ENCODE measurements around the gene CCDC88B. TPM values are rescaled to one million over a fixed set of nuclear protein-coding genes. Genes with fewer than 3 reads are reported as not detected.

The CCDC88B gene
- total and polyA plus RNA-seq, 10 of the 15 experiments (the other 5 are each of a cell fraction or from before 2014, with no cell fraction given), result 0.24 to 66.0 (median 19.2) TPM

GRCh38 chr11:64331569-64332371, 8.2 kb upstream of the CCDC88B start:
- 2% methylated on average over 20 of the region's 20 CpGs for WGBS (ENCODE audit: insufficient coverage, insufficient replicate concordance, low lambda C conversion rate, missing lambda C conversion rate)
- intact Hi-C loops (cut with micrococcal nuclease; ENCODE audit: unreplicated experiment), result loop anchor here (1.0 kb wide), 2 partner anchors 13 to 25 kb away; partner anchors contain the start of gene PRDX5
- Histone ChIP-seq H3K36me3 (ENCODE audit: control insufficient read depth in 2 of 2, insufficient read depth in 2 of 2, low read length in 1 of 2) (no peaks in the 10 kb centered on the region), H3K9me3 (replicated peaks; ENCODE audit: control insufficient read depth, insufficient read depth, low read length) (no peaks in the 10 kb centered on the region; the same call in 2 of the 3 replicates), H3K27ac (ENCODE audit: control insufficient read depth, insufficient read depth) (peak overlapping the region; percentile 52), H3K79me2 (ENCODE audit: control insufficient read depth, insufficient read depth, low read length) (no peaks in the 10 kb centered on the region), H3K4me1 (ENCODE audit: control insufficient read depth, insufficient read depth, low read length) (peaks cover 21% of the 10 kb centered on the region), H3K9ac (ENCODE audit: control insufficient read depth, insufficient read depth, low read length) (peak overlapping the region; percentile 26), H3K4me3 (no peak overlapping the region), H3K27me3 (replicated peaks in 1 of 2; ENCODE audit: control insufficient read depth in 2 of 2, insufficient read depth in 2 of 2, low read length in 1 of 2) (no peaks in the 10 kb centered on the region), H3K4me2 (ENCODE audit: control insufficient read depth, insufficient read depth) (peak overlapping the region; percentile 19), H2AFZ (ENCODE audit: control insufficient read depth, low read depth, low read length) (peak overlapping the region; percentile 74), H4K20me1 (ENCODE audit: control insufficient read depth, insufficient read depth) (no peaks in the 10 kb centered on the region)
- no TSS peak for BruUV-seq (replicated peaks)
- ChIA-PET CTCF (interaction anchor here (0.6 to 14.7 kb wide), 24 partner anchors 9 to 343 kb away, joined by 3 to 228 read pairs (median 5); partner anchors contain the start of genes CCDC88B, ESRRA, FERMT3 and PRDX5), SMC1A (ENCODE audit: uncharacterized antibody, unreplicated experiment) (interaction anchor here (0.6 to 6.4 kb wide), 16 partner anchors 9 to 1773 kb away, joined by 3 to 71 read pairs (median 4); partner anchors contain the start of genes CATSPERZ, CCDC88B, ESRRA and FERMT3), RAD21 (ENCODE audit: unreplicated experiment) (interaction anchor here (0.5 to 4.2 kb wide), 16 partner anchors 8 to 514 kb away, joined by 3 to 86 read pairs (median 4); partner anchors contain the start of genes CCDC88B, ESRRA, FERMT3 and PRDX5), POLR2A (interaction anchor here (0.9 to 2.7 kb wide), 10 partner anchors 8 to 125 kb away, joined by 3 to 27 read pairs (median 4); partner anchors contain the start of genes CCDC88B, ESRRA, FERMT3 and FKBP2)
- peak; percentile 93 for FAIRE-seq
- ATAC-seq, result peak; percentile 80
- in situ Hi-C loops (cut with MboI), result no loop called here
- peak; percentile 80 for DNase-seq (ENCODE audit: low read depth, low spot score)
- TF ChIP-seq NFXL1 (IDR thresholded peaks at IDR 0.05; ENCODE audit: borderline replicate concordance), result no peak
- no peak for TF ChIP-seq CEBPZ (IDR thresholded peaks at IDR 0.05; ENCODE audit: low read depth, low read length)
- TF ChIP-seq CREB1 (IDR thresholded peaks at IDR 0.05; ENCODE audit: low read depth), result 0 out of 2 replicates have a peak, but pooled peaks have one; percentile 43
- TF ChIP-seq MYC (IDR thresholded peaks at IDR 0.05; ENCODE audit: insufficient read depth, insufficient read length, insufficient replicate concordance, low read length, severe bottlenecking), result no peak
- TF ChIP-seq POLR2A (IDR thresholded peaks at IDR 0.05; ENCODE audit: low read depth, low read length), result peak; percentile 53; the same call in 1 of the 2 replicates
- no peak for TF ChIP-seq POLR2AphosphoS2 (IDR thresholded peaks at IDR 0.05; ENCODE audit: low read depth, low read length)
- no peak for TF ChIP-seq SPI1 (IDR thresholded peaks at IDR 0.05; ENCODE audit: borderline replicate concordance, insufficient read depth, low read depth, low read length)
- no peak for TF ChIP-seq HDAC6 (IDR thresholded peaks at IDR 0.05; ENCODE audit: unreplicated experiment)
- peak; percentile 35; the same call in 1 of the 2 replicates for TF ChIP-seq CHD2 (IDR thresholded peaks at IDR 0.05; ENCODE audit: borderline replicate concordance, low read depth, low read length)
- TF ChIP-seq SIX5 (IDR thresholded peaks at IDR 0.05; ENCODE audit: low read depth, low read length, severe bottlenecking), result no peak
- peak; percentile 72 for TF ChIP-seq MXI1 (IDR thresholded peaks at IDR 0.05; ENCODE audit: low read depth, low read length)
- TF ChIP-seq, protein P1, sequence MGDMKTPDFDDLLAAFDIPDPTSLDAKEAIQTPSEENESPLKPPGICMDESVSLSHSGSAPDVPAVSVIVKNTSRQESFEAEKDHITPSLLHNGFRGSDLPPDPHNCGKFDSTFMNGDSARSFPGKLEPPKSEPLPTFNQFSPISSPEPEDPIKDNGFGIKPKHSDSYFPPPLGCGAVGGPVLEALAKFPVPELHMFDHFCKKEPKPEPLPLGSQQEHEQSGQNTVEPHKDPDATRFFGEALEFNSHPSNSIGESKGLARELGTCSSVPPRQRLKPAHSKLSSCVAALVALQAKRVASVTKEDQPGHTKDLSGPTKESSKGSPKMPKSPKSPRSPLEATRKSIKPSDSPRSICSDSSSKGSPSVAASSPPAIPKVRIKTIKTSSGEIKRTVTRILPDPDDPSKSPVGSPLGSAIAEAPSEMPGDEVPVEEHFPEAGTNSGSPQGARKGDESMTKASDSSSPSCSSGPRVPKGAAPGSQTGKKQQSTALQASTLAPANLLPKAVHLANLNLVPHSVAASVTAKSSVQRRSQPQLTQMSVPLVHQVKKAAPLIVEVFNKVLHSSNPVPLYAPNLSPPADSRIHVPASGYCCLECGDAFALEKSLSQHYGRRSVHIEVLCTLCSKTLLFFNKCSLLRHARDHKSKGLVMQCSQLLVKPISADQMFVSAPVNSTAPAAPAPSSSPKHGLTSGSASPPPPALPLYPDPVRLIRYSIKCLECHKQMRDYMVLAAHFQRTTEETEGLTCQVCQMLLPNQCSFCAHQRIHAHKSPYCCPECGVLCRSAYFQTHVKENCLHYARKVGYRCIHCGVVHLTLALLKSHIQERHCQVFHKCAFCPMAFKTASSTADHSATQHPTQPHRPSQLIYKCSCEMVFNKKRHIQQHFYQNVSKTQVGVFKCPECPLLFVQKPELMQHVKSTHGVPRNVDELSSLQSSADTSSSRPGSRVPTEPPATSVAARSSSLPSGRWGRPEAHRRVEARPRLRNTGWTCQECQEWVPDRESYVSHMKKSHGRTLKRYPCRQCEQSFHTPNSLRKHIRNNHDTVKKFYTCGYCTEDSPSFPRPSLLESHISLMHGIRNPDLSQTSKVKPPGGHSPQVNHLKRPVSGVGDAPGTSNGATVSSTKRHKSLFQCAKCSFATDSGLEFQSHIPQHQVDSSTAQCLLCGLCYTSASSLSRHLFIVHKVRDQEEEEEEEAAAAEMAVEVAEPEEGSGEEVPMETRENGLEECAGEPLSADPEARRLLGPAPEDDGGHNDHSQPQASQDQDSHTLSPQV (IDR thresholded peaks at IDR 0.05), result 0 out of 2 replicates have a peak, but pooled peaks have one; percentile 21
